H7 (cell line): Measurements from ENCODE around the gene LUM. TPM values are rescaled to one million over a fixed set of nuclear protein-coding genes. Genes with fewer than 3 reads are reported as not detected.
"Not testable (repeated sequence)": the region's sequence is repeated elsewhere in the genome, so short reads cannot be mapped to it uniquely, and the experiment has no call there.

Experiments used
- DNase-seq: peaks from one replicate; pipeline ENCODE4 v3.0.0; 2012
- H3K27me3 ChIP-seq: 2 replicates; pipeline ENCODE4 v1.6.0; 2011; ENCODE audit warnings: mild to moderate bottlenecking, low read length; ENCODE audit not compliant: control insufficient read depth, insufficient read depth
- H3K36me3 ChIP-seq: replicated peaks from 2 replicates; pipeline ENCODE4 v1.5.1; 2011; ENCODE audit warnings: low read length; ENCODE audit not compliant: control insufficient read depth, insufficient read depth
- H3K4me3 ChIP-seq: 2 replicates; pipeline ENCODE4 v1.5.1; 2011; ENCODE audit warnings: low read depth, mild to moderate bottlenecking, control low read depth, low read length, moderate library complexity; ENCODE audit not compliant: insufficient read depth
- total RNA-seq: library from RNA; depleted of rRNA; stranded (reverse); fragments of >200 nt; shearing (Covaris generic); gene quantifications from 2 replicates; pipeline ENCODE4 v1.2.3, GENCODE V29; 2014

Gene LUM
- total RNA-seq, 1 experiment from 2014 or later, result not detected

- Histone ChIP-seq H3K27me3 (no peaks in the 10 kb centered on the region), H3K36me3 (no peaks in the 10 kb centered on the region), H3K4me3 (no peak overlapping the region)
- no peak for DNase-seq
Measured at GRCh38 chr12:91100906-91101305, 10.4 kb downstream of the LUM start.

DNA sequence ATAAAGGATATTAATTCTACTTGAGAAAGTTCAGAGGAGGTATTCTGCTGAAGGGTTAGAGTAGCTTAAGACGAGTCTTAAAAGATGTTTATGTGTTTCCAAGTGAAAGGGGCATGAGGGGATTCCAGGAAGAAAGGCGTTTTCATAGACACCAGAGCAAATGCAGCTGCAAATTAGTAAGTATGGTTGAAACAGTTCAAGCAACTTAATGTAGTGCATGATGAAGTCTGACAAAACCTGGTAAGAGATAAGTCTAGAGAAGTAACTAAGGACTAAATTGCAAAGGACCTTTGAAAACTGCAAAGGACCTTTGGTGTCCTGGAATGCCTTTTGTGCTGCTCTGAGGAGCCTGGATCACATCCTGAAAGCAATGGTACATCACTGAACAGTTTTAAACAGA, 11.5 kb downstream of the LUM start:
- no peak for DNase-seq
- H3K4me3 ChIP-seq, result no peak overlapping the region
- no peaks in the 10 kb centered on the region for H3K27me3 ChIP-seq
- no peaks in the 10 kb centered on the region for H3K36me3 ChIP-seq

DNA sequence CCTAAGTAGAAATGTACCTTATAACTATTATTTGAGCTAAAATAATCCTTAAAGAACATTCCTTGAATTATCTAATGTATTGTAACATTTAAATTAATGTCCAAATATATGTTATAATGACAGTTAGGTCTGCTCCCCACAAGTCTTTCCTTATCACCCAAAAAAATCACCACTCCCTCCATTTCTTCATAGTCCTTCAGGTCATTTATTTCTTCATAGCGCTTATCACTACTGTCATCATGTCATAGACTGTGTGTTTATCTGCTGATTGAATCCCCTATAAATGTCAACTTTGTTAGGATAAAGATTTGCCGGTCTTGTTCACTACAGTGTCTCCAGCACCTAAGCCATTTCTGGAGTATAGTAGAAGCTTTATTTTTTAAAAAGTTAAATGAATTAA, 12.0 kb downstream of the LUM start:
- no peak for DNase-seq
- Histone ChIP-seq H3K27me3 (no peaks in the 10 kb centered on the region), H3K36me3 (no peaks in the 10 kb centered on the region), H3K4me3 (no peak overlapping the region)

- no peaks in the 10 kb centered on the region for H3K27me3 ChIP-seq
- DNase-seq, result no peak
- no peak overlapping the region for H3K4me3 ChIP-seq
Measured at GRCh38 chr12:91098941-91099340, 12.4 kb downstream of the LUM start.

DNA sequence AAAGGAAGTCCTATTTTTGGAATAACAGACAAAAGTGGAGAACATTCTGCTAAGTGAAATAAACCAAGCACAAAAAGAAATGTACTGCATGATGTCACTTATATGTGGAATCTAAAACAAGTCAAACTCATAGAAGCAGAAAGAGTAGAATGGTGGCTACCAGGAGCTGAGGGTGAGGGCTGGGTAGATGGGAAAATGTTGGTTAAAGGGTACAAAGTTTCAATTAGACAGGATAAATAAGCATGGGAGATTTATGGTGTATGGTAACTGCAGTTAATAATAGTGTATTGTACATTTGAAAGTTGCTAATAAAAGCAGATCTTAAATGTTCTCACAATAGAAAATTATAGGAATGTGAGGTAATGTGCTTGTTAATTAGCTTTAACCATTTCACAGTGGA, 12.8 kb downstream of the LUM start:
- Histone ChIP-seq H3K4me3 (no peak overlapping the region), H3K27me3 (no peaks in the 10 kb centered on the region), H3K36me3 (no peaks in the 10 kb centered on the region)
- no peak for DNase-seq

More at GRCh38 chr12:91098941-91099340, 12.4 kb downstream of the LUM start:
- H3K36me3 ChIP-seq, result no peaks in the 10 kb centered on the region

DNA sequence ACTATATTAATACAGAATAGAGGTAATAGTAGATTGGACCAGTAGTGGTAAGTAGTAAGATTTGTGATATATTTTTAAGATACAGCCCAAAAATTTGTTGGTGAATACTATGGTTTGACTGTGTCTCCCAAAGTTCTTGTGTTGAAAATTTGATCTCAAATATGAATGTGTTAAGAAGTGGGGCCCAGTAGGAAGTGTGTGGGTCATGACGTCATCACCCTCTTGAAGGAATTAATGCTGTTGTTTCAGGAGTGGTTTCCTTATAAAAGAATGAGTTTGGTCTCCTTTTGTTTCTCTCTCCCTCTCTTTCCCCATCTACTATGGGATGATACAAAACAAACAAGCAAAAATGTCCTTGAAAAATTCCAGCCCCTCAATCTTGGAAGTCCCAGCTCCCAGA, 16.3 kb downstream of the LUM start:
- Histone ChIP-seq H3K36me3 (no peaks in the 10 kb centered on the region), H3K4me3 (no peak overlapping the region), H3K27me3 (no peaks in the 10 kb centered on the region)
- DNase-seq, result no peak

DNA sequence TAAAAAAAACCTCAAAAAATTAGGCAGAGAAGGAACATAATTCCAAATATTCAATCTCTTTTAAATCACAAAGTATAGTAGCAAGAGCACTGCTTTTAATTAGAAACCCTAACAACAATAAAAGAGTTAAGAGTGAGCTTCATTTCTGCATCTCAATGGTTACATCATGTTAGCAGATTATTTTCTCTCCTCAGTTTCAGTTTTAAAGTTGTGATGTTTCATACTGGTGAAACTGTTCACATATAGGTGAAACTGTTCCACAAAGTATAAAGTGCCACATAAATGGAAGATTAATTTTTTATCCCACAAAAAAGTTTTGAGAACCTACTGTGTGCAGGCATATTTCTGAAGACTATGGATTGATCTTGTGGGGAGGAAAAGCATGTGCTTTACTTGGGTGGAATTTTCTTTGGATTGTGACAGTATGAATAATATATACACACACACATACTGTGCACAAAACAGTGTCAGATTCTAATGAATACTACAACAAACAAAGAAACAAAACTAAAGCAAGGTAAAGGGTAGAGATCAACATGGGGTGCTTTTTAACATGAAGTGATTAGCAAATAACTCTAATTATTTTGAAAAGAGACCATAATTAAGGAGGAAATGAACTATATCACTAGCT, 17.1 kb downstream of the LUM start:
- DNase-seq, result no peak

DNA sequence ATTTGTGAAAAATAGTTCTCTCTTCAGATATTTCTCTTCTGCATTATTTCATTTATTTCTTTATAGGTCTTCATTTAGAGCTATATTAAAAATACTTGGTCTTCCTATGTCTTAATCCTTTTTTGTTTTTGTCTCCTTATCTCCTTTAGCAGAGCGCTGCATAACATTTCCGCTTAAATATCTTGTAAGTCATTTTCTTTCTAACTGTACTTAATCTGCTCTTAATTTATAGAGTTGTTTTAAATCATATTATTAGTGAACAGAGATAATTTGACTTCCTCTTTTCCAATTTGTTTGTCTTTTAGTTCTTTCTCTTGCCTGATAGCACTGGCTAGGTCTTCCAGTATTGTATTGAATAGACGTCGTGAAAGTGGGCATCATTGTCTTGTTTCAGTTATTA, 18.0 kb downstream of the LUM start:
- no peaks in the 10 kb centered on the region for H3K27me3 ChIP-seq
- H3K4me3 ChIP-seq, result no peak overlapping the region
- DNase-seq, result no peak
- H3K36me3 ChIP-seq, result no peaks in the 10 kb centered on the region

More for the DNA sequence above, 17.1 kb downstream of the LUM start:
- Histone ChIP-seq H3K36me3 (no peaks in the 10 kb centered on the region), H3K4me3 (no peak overlapping the region), H3K27me3 (no peaks in the 10 kb centered on the region)

- H3K36me3 ChIP-seq, result no peaks in the 10 kb centered on the region
- no peak for DNase-seq
- no peak overlapping the region for H3K4me3 ChIP-seq
- H3K27me3 ChIP-seq, result no peaks in the 10 kb centered on the region
Measured at GRCh38 chr12:91091916-91092715, 19.2 kb downstream of the LUM start.

- not testable (repeated sequence) for H3K27me3 ChIP-seq, H3K4me3 ChIP-seq, DNase-seq, H3K36me3 ChIP-seq
Measured at GRCh38 chr12:91089953-91090352, 21.3 kb downstream of the LUM start.

- no peaks in the 10 kb centered on the region for H3K27me3 ChIP-seq
- H3K4me3 ChIP-seq, result no peak overlapping the region
- H3K36me3 ChIP-seq, result no peaks in the 10 kb centered on the region
- no peak for DNase-seq
Measured at GRCh38 chr12:91080041-91080440, 31.3 kb downstream of the LUM start.

DNA sequence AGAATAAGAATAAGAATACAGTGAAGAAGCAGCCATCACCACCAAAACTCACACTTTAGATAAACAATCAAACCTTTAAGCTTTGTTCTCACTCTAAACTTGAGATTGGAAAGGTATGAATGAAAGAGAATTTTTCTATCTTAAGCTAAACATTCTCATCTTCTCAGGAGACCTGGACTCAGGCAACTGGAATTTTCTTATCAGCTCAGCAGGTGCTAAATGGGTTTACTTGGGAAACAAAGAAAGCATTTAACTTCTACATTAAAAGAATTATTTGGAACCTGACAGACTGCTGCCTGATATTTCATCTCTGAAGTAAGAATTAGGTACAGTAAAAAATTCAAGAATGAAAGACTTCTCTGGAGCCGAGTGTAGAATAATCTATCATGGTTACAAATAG, 32.8 kb downstream of the LUM start:
- Histone ChIP-seq H3K27me3 (no peaks in the 10 kb centered on the region), H3K4me3 (no peak overlapping the region), H3K36me3 (no peaks in the 10 kb centered on the region)
- DNase-seq, result no peak

DNA sequence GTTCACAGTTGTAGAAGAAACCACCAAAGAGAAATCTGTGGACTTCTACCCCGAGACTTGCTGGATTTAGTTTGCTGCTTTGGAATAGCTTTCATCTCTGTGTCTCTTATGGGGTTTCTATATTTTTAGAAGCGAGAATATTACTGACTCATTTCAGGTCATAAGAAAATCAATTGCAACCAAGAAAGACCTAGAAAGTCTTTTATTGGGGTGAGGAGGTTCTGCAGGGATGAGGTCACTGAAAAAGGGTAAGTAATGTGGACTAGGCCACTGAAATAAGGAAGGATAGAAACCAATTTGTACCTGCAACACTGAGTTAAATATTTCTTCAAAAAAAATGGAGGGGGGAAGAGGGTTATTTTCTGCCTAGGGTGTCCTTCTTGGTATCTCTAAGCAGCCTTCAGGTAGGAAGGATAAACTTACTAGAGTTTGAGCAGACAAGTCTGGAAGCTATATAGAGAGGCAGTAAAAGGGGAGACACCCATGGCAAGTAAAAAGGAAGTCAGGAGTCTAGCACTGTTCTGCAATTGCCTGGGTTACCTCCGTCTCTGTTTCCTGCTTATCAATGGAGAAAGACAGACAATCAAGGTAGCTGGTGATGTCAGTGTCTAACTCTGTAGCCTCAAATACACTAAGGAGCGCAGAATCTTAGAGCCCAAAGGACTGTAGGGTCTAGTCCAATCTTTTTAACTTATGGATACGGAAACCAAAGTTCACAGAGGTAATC, 33.9 kb downstream of the LUM start:
- no peak for DNase-seq
- Histone ChIP-seq H3K36me3 (no peaks in the 10 kb centered on the region), H3K27me3 (no peaks in the 10 kb centered on the region), H3K4me3 (no peak overlapping the region)

DNA sequence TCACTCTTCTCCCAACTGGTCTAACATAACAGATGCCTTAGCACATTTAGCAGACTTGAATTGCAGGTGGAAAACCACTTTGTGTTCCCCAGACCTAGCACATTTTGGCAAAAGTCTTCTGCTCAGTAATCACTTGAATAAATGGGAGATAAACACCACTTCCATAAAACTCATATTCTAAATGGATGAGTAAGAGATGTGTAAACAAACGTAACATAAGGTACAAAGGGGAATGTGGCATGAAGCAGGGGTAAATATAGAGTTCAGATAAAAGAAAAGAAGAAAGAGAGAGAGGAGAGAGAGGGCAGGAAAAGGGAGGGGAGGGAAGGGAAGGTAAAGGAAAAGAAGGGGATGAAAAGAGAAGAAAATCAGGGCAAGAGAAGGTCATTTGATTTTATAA, 36.4 kb downstream of the LUM start:
- no peak for DNase-seq
- Histone ChIP-seq H3K36me3 (no peaks in the 10 kb centered on the region), H3K27me3 (no peaks in the 10 kb centered on the region), H3K4me3 (no peak overlapping the region)

GRCh38 chr12:91074154-91074709, 37.1 kb downstream of the LUM start:
- Histone ChIP-seq H3K36me3 (no peaks in the 10 kb centered on the region), H3K27me3 (no peaks in the 10 kb centered on the region), H3K4me3 (no peak overlapping the region)
- DNase-seq, result no peak
